BE2C (cell line): ENCODE data around the gene FKBP5.
"Not testable (repeated sequence)": the region's sequence is repeated elsewhere in the genome, so short reads cannot be mapped to it uniquely, and the experiment has no call there.

ENCODE experiments used
- DNase-seq: peaks from one replicate; pipeline ENCODE4 v3.0.0-alpha.2; 2020
- H3K27me3 ChIP-seq: fragments of 250-450 bp; sonication (Bioruptor Pico); 2 replicates; pipeline ENCODE4 v1.5.1; 2020; ENCODE audit warnings: mild to moderate bottlenecking
- H3K36me3 ChIP-seq: fragments of 250-450 bp; sonication (Bioruptor Pico); 2 replicates; pipeline ENCODE4 v1.5.1; 2020; ENCODE audit warnings: mild to moderate bottlenecking
- H3K4me1 ChIP-seq: fragments of 250-450 bp; sonication (Bioruptor Pico); 2 replicates; pipeline ENCODE4 v1.5.1; 2020
- H3K4me3 ChIP-seq: 2 replicates; pipeline ENCODE4 v1.5.1; 2011; ENCODE audit warnings: low read depth, low read length
- H3K9me3 ChIP-seq: fragments of 250-450 bp; sonication (Bioruptor Pico); 2 replicates; pipeline ENCODE4 v1.5.1; 2020
- CTCF ChIP-seq: IDR thresholded peaks from 2 replicates; pipeline ENCODE4 v1.5.1; 2012; ENCODE audit warnings: mild to moderate bottlenecking, low read depth, low read length

FKBP5 gene

GRCh38 chr6:35674594-35674993 is 14.1 kb downstream of the FKBP5 start:
- peaks cover 10% of the 10 kb centered on the region for H3K4me1 ChIP-seq
- no peaks in the 10 kb centered on the region for H3K9me3 ChIP-seq
- H3K27me3 ChIP-seq = no peaks in the 10 kb centered on the region
- DNase-seq = no peak
- H3K4me3 ChIP-seq = no peak overlapping the region
- no peak for TF ChIP-seq CTCF
- H3K36me3 ChIP-seq = peaks cover 11% of the 10 kb centered on the region

- Histone ChIP-seq H3K4me3 (no peak overlapping the region), H3K36me3 (peaks cover 3% of the 10 kb centered on the region), H3K9me3 (no peaks in the 10 kb centered on the region), H3K27me3 (no peaks in the 10 kb centered on the region), H3K4me1 (peaks cover 9% of the 10 kb centered on the region)
- DNase-seq = no peak
- TF ChIP-seq CTCF = no peak
Measured at GRCh38 chr6:35673755-35674154, 15.0 kb downstream of the FKBP5 start.

- H3K27me3 ChIP-seq, H3K9me3 ChIP-seq, H3K4me3 ChIP-seq, H3K36me3 ChIP-seq, H3K4me1 ChIP-seq, DNase-seq: not testable (repeated sequence)
Measured at GRCh38 chr6:35673284-35673666, 15.4 kb downstream of the FKBP5 start.

GRCh38 chr6:35670453-35670852 is 18.3 kb downstream of the FKBP5 start:
- H3K27me3 ChIP-seq, H3K4me1 ChIP-seq, H3K4me3 ChIP-seq, H3K9me3 ChIP-seq, DNase-seq, H3K36me3 ChIP-seq: not testable (repeated sequence)

GRCh38 chr6:35669451-35670045 is 19.2 kb downstream of the FKBP5 start:
- no peak for DNase-seq
- Histone ChIP-seq H3K27me3 (no peaks in the 10 kb centered on the region), H3K36me3 (no peaks in the 10 kb centered on the region), H3K9me3 (no peaks in the 10 kb centered on the region), H3K4me1 (no peaks in the 10 kb centered on the region; the same call in 1 of the 2 replicates), H3K4me3 (no peak overlapping the region)
- no peak for TF ChIP-seq CTCF

GRCh38 chr6:35668744-35669450 is 19.8 kb downstream of the FKBP5 start:
- H3K4me3 ChIP-seq = no peak overlapping the region

More at GRCh38 chr6:35668744-35669450, 19.8 kb downstream of the FKBP5 start:
- no peaks in the 10 kb centered on the region for H3K27me3 ChIP-seq
- no peaks in the 10 kb centered on the region; the same call in 1 of the 2 replicates for H3K4me1 ChIP-seq
- TF ChIP-seq CTCF = no peak
- no peaks in the 10 kb centered on the region for H3K36me3 ChIP-seq
- no peak for DNase-seq
- no peaks in the 10 kb centered on the region for H3K9me3 ChIP-seq
